Measurements from ENCODE around the gene SH3GL1.

- TF ChIP-seq EP300 (IDR thresholded peaks at IDR 0.05), result no peak
- TF ChIP-seq, protein P1, sequence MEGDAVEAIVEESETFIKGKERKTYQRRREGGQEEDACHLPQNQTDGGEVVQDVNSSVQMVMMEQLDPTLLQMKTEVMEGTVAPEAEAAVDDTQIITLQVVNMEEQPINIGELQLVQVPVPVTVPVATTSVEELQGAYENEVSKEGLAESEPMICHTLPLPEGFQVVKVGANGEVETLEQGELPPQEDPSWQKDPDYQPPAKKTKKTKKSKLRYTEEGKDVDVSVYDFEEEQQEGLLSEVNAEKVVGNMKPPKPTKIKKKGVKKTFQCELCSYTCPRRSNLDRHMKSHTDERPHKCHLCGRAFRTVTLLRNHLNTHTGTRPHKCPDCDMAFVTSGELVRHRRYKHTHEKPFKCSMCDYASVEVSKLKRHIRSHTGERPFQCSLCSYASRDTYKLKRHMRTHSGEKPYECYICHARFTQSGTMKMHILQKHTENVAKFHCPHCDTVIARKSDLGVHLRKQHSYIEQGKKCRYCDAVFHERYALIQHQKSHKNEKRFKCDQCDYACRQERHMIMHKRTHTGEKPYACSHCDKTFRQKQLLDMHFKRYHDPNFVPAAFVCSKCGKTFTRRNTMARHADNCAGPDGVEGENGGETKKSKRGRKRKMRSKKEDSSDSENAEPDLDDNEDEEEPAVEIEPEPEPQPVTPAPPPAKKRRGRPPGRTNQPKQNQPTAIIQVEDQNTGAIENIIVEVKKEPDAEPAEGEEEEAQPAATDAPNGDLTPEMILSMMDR (IDR thresholded peaks at IDR 0.05), result no peak
- TF ChIP-seq POLR2A (IDR thresholded peaks at IDR 0.05), result no peak
Observed at GRCh38 chr19:4373013-4373367, 27.4 kb downstream of the SH3GL1 start.

All from sigmoid colon (tissue), 4 donors.